ENCODE measurements around the gene CACFD1.

The CACFD1 gene

DNA sequence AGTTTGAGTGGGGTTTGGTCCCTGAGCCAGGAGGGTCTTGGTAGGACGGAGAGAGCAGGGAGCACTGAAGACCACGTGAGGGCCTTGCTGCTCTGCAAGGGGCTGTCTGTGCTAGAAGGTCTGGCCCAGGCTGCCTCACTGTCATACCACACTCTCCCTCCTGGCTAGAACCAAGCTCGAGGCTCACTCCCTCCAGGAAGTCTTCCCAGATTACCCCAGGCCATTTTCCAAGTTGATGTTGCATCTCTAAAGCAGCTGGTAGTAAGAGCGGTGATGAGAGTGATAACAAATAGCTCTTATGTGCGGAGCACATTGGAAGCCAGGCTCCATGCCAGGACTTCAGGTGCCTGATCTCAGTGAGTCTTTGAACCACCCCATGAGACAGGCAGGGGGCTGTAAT lies 58.4 kb downstream of the CACFD1 start:
- DNase-seq (ENCODE audit: low read depth) = no peak

DNA sequence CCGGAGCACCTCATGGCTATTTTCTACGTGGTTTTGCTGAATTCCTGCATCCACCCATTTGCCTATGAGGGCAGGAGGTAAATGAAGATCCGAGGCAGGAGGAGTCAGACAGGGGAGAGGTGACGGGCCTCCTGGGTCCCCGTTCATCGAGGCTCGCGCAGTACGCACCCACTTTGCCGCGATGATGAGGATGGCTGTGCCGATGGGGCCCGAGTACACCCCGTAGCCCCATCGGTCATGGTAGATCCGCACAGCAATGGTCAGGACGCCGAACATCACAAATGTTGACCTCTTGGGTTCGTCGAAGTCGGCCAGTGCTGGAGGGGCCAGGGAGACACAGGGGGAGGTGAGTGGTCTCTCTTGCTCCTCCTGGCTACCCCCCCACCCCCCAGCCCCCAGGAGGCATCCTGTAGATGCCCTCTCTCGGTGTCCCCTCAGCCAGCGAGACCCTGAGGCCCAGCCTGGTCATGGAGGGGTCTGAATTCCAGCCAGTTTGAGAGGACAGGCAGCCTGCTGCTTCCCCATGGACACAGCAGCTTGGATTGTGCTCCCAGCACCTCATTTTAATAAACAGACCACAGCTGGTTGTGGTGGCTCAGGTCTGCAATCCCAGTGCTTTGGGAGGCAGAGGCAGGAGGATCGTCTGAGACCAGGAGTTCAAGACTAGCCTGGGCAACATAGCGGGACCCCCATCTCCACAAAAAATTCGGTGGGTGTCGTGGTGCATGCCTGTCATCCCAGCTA lies 59.1 kb downstream of the CACFD1 start:
- no peak for DNase-seq (ENCODE audit: low read depth)

- no peak for DNase-seq (ENCODE audit: low read depth)
Measured at GRCh38 chr9:133519693-133520092, 59.9 kb downstream of the CACFD1 start.

DNA sequence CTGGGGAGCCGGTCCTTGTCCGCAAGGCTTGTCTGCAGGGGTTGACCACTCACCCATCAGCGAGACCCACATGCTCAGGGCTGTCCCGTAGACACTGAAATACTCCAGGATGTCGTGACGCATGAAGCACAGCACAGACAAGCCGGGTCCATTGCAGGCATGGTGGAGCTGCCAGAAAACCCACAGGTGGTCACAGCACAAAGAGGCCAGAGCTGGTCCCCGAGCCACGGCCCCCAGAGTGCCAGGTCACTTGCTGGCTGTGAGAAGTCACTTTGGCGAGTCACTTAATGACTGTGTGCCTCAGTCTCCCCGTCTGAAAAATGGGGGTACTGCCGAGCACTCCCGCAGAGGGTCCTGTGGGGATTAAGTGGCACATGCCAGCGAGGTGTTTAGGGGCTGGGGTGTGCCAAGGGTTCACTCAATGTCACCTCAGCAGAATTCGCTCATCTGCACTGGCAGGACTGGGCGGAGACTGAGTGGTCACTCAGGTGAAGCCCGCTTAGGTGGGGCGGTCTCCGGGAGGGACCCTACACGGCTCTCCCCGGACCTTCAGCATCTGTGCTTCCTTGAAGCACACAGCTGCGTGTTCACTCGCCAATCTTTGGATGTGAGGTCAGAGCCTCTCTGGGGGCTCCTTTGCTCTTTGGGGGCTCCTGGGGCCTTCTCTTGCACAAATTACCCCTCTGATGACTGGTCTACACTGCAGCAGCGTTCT lies 60.5 kb downstream of the CACFD1 start:
- DNase-seq (ENCODE audit: low read depth) = no peak
